IPS-18a (cell line): ENCODE data around the gene STK39.

Experiments
- H3K27ac ChIP-seq: one replicate; pipeline ENCODE4 v1.5.1; 2013; ENCODE audit warnings: low read length
- H3K27me3 ChIP-seq: one replicate; pipeline ENCODE4 v1.6.1; 2013; ENCODE audit warnings: mild to moderate bottlenecking, low read length; ENCODE audit not compliant: control insufficient read depth, insufficient read depth
- H3K36me3 ChIP-seq: one replicate; pipeline ENCODE4 v1.6.1; 2013; ENCODE audit warnings: low read depth, low read length; ENCODE audit not compliant: control insufficient read depth
- H3K4me1 ChIP-seq: one replicate; pipeline ENCODE4 v1.6.1; 2013; ENCODE audit warnings: low read depth, low read length; ENCODE audit not compliant: control insufficient read depth
- H3K4me3 ChIP-seq: one replicate; pipeline ENCODE4 v1.5.1; 2013; ENCODE audit warnings: low read length
- H3K9ac ChIP-seq: one replicate; pipeline ENCODE4 v1.6.1; 2013; ENCODE audit warnings: mild to moderate bottlenecking, low read length, moderate library complexity
- H3K9me3 ChIP-seq: one replicate; pipeline ENCODE4 v1.6.1; 2013; ENCODE audit warnings: low read depth, low read length; ENCODE audit not compliant: control insufficient read depth

Gene STK39

DNA sequence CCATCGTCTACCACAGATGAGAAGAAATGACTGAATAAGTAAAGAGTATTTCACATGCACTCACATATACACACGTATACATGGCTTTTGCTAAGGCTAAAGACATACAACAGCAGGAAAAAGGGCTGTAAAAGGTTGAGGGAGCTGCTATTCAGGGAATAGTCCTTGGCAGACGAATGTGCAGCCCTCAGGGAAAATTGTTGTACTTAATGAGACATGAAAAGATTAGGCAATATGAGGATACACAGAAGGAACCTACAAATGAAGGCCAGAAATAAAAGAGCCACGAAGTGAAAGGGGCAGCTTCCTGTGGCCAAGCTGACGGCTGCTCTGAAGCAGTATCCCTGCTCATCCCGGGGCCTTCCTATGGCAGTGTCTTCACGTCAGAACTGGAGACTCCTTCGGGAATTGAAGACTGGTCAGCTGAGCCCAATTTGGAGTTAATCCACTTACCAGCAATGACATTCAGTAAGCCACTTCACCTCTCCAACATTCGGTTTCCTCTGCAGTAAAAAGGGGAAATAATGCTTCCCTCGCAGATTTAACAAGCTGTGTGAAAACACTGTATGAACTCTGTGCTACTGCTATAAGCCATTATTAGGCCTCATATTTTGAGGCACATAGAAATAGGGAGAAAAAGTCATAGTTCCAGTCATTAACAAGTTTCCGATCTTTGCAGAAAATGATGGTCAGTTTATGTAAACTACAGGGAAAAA, 221.8 kb downstream of the STK39 start:
- no peak overlapping the region for H3K9ac ChIP-seq

DNA sequence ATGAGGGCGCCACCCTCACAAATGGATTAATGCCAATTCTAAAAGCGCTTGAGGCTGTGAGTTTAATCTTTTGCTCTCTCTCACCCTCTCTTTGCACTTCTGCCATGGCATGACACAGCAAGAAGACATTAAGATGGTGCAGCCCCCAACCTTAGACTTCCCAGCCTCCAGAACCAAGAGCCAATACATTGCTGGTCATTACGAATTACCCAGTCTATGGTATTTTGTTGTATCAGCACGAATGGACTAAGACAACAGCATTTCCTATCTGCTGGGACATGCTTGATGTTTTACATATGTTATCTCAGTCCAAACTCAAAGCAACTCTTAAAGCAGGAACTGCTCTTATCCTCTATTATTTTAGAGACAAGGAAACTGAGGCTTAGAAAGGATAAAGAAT, 222.9 kb downstream of the STK39 start:
- Histone ChIP-seq H3K27ac (no peak overlapping the region), H3K36me3 (no peaks in the 10 kb centered on the region), H3K27me3 (no peaks in the 10 kb centered on the region), H3K9me3 (no peaks in the 10 kb centered on the region), H3K9ac (no peak overlapping the region), H3K4me1 (no peaks in the 10 kb centered on the region), H3K4me3 (no peak overlapping the region)

More for the DNA sequence above, 221.8 kb downstream of the STK39 start:
- no peaks in the 10 kb centered on the region for H3K27me3 ChIP-seq
- no peaks in the 10 kb centered on the region for H3K36me3 ChIP-seq
- H3K27ac ChIP-seq, result no peak overlapping the region
- no peaks in the 10 kb centered on the region for H3K4me1 ChIP-seq
- no peaks in the 10 kb centered on the region for H3K9me3 ChIP-seq
- H3K4me3 ChIP-seq, result no peak overlapping the region

DNA sequence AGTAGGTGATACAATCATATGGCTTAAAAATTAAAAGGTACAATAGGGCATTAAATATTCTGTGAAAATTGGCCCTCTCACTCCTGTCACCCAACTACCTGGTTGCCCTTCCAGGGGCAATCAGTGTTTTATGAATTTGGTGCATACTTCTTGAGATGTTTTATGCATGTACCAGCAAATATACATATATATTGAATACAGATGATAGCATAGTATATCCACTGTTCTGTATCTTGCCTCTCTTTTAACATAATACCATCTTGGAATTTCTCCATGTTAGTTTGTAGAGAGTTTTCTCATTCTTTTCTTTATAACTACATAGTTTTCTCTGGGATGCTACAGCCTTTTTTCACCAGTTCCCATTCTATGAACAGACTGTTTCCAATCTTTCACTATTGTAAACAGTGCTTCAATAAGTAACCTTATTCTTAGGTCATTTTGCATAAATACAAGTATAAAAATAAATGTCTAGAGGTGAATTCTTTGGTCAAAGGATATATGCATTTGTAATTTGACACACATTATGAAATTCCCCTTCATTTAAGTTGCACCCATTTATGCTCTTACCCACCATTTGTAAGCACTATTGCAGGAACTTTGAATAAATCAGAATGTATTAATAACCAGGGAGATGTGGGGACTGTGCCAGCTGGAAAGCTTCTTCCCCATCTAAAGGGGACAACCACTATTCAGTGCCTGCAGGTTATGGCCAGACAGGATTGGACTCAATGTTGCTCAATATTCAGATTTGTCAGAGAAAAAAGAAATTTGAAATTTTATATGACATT, 225.4 kb downstream of the STK39 start:
- Histone ChIP-seq H3K4me1 (no peaks in the 10 kb centered on the region), H3K9me3 (no peaks in the 10 kb centered on the region), H3K9ac (no peak overlapping the region), H3K27ac (no peak overlapping the region), H3K27me3 (no peaks in the 10 kb centered on the region), H3K36me3 (no peaks in the 10 kb centered on the region), H3K4me3 (no peak overlapping the region)

GRCh38 chr2:168015274-168015953, 232.0 kb downstream of the STK39 start:
- Histone ChIP-seq H3K27ac (no peak overlapping the region), H3K27me3 (no peaks in the 10 kb centered on the region), H3K4me3 (no peak overlapping the region), H3K36me3 (no peaks in the 10 kb centered on the region), H3K9ac (no peak overlapping the region), H3K9me3 (no peaks in the 10 kb centered on the region), H3K4me1 (no peaks in the 10 kb centered on the region)

- no peaks in the 10 kb centered on the region for H3K9me3 ChIP-seq
- H3K27me3 ChIP-seq, result no peaks in the 10 kb centered on the region
- no peaks in the 10 kb centered on the region for H3K36me3 ChIP-seq
- no peak overlapping the region for H3K4me3 ChIP-seq
- H3K4me1 ChIP-seq, result no peaks in the 10 kb centered on the region
- H3K9ac ChIP-seq, result no peak overlapping the region
- no peak overlapping the region for H3K27ac ChIP-seq
These were observed 237.5 kb downstream of the STK39 start for GRCh38 chr2:168009900-168010299.

GRCh38 chr2:168008646-168009195, 238.7 kb downstream of the STK39 start:
- Histone ChIP-seq H3K27ac (no peak overlapping the region), H3K36me3 (no peaks in the 10 kb centered on the region), H3K9me3 (no peaks in the 10 kb centered on the region), H3K9ac (no peak overlapping the region), H3K4me3 (no peak overlapping the region), H3K27me3 (no peaks in the 10 kb centered on the region), H3K4me1 (no peaks in the 10 kb centered on the region)

GRCh38 chr2:168006498-168006897, 240.9 kb downstream of the STK39 start:
- H3K27ac ChIP-seq, result no peak overlapping the region
- H3K9ac ChIP-seq, result no peak overlapping the region
- no peaks in the 10 kb centered on the region for H3K27me3 ChIP-seq
- H3K9me3 ChIP-seq, result no peaks in the 10 kb centered on the region
- no peaks in the 10 kb centered on the region for H3K4me1 ChIP-seq
- no peaks in the 10 kb centered on the region for H3K36me3 ChIP-seq
- H3K4me3 ChIP-seq, result no peak overlapping the region

GRCh38 chr2:168005586-168005985, 241.8 kb downstream of the STK39 start:
- no peaks in the 10 kb centered on the region for H3K9me3 ChIP-seq
- no peak overlapping the region for H3K4me3 ChIP-seq
- H3K36me3 ChIP-seq, result no peaks in the 10 kb centered on the region
- H3K4me1 ChIP-seq, result no peaks in the 10 kb centered on the region
- H3K27ac ChIP-seq, result no peak overlapping the region
- no peaks in the 10 kb centered on the region for H3K27me3 ChIP-seq
- no peak overlapping the region for H3K9ac ChIP-seq

GRCh38 chr2:168003876-168004275, 243.5 kb downstream of the STK39 start:
- Histone ChIP-seq H3K27me3 (no peaks in the 10 kb centered on the region), H3K27ac (no peak overlapping the region), H3K4me1 (no peaks in the 10 kb centered on the region), H3K9me3 (no peaks in the 10 kb centered on the region), H3K4me3 (no peak overlapping the region), H3K9ac (no peak overlapping the region), H3K36me3 (no peaks in the 10 kb centered on the region)

- no peak overlapping the region for H3K4me3 ChIP-seq
- no peaks in the 10 kb centered on the region for H3K9me3 ChIP-seq
- H3K4me1 ChIP-seq, result peaks cover 3% of the 10 kb centered on the region
- H3K9ac ChIP-seq, result no peak overlapping the region
- H3K27me3 ChIP-seq, result no peaks in the 10 kb centered on the region
- no peak overlapping the region for H3K27ac ChIP-seq
- H3K36me3 ChIP-seq, result no peaks in the 10 kb centered on the region
These were observed 245.3 kb downstream of the STK39 start for GRCh38 chr2:168002021-168002553.

DNA sequence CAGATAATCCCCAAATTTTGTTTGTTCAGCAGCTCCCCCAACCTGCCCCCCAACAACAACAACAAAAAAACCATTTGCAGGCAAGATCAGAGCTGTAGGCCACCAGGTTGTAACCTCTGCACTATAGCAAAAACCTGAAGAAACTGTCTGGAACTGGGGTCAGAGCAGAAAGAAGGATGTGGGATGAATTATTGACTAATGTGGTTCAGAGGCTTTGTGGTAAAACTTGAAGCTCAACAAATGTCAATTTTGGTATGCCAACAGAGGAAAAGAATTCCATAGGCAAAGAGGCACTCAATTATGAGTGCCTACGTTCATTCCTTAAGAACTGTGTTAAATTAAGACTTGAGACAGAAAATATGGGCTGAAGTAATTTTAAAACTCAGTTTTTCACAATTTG, 255.1 kb downstream of the STK39 start:
- H3K4me3 ChIP-seq, result no peak overlapping the region
- peaks cover 8% of the 10 kb centered on the region for H3K4me1 ChIP-seq
- no peak overlapping the region for H3K9ac ChIP-seq
- H3K9me3 ChIP-seq, result no peaks in the 10 kb centered on the region
- no peaks in the 10 kb centered on the region for H3K36me3 ChIP-seq
- H3K27me3 ChIP-seq, result no peaks in the 10 kb centered on the region
- no peak overlapping the region for H3K27ac ChIP-seq
